ENCODE measurements around the gene NLRP6.

- no peak for TF ChIP-seq RFX5 (IDR thresholded peaks at IDR 0.05)
- TF ChIP-seq CTCF (IDR thresholded peaks at IDR 0.05), result no peak
- no peak for TF ChIP-seq CHD4 (IDR thresholded peaks at IDR 0.05; ENCODE audit: borderline replicate concordance)
- no peak for TF ChIP-seq POLR2A (IDR thresholded peaks at IDR 0.05; ENCODE audit: low read length)
Observed at GRCh38 chr11:285894-286220, 7.7 kb downstream of the NLRP6 start.

Measured in A549 (cell line).